SK-N-SH treated with all-trans-retinoic acid at 6 μM for 48 hours (cell line): ENCODE data around the gene DTNBP1.

Experiments used
- TF ChIP-seq, protein P1 (sequence below): fragments of 250-450 bp; sonication (Bioruptor Pico); IDR thresholded peaks from 2 replicates; pipeline ENCODE4 v1.8.0; 2021; ENCODE audit warnings: low read depth, mild to moderate bottlenecking, moderate library complexity, borderline replicate concordance

The DTNBP1 gene

DNA sequence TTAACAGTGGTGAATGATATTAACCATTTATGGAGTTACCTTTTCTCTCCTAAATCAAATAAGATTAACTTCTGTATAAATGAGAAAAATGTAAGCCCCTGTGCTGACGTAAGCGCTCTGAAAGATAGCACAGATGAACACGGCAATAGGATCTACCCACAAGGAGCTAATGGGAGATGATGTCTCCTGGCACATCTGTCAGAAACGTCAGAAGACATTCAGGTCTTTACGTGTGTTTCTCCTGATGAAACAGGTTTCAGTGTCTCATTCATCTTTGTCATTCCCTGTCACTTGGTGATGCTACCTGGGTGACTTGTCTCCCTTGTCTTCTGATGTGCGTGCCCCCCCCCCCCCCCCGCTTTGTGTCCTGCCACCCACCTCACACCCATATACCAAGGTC, 189.7 kb downstream of the DTNBP1 start (continued):
- TF ChIP-seq, protein P1, sequence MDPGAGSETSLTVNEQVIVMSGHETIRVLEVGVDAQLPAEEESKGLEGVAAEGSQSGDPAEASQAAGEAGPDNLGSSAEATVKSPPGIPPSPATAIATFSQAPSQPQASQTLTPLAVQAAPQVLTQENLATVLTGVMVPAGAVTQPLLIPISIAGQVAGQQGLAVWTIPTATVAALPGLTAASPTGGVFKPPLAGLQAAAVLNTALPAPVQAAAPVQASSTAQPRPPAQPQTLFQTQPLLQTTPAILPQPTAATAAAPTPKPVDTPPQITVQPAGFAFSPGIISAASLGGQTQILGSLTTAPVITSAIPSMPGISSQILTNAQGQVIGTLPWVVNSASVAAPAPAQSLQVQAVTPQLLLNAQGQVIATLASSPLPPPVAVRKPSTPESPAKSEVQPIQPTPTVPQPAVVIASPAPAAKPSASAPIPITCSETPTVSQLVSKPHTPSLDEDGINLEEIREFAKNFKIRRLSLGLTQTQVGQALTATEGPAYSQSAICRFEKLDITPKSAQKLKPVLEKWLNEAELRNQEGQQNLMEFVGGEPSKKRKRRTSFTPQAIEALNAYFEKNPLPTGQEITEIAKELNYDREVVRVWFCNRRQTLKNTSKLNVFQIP, result no peak
